ENCODE results near the gene RAB10.
A peak's percentile ranks its signal among the peaks of the same experiment; 100 is the strongest.

The RAB10 gene

DNA sequence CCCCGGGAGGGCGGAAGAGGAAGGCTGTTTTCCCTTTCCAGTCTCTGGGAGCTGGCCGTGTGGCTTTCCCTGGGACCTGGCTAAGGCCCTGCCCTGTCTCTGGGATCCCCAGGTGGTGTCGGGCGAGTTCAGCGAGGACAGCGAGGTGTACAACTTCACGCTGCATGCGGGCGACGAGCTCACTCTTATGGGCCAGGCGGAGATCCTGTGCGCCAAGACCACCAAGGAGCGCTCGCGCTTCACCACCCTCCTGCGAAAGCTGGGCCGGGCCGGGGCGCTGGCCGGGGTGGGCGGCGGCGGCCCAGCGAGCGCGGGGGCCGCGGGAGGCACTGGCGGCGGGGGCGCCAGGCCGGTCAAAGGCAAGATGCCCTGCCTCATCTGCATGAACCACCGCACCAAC is 150.2 kb downstream of the RAB10 start:
- no peak overlapping the region for H3K4me3 ChIP-seq (replicated peaks; ENCODE audit: low read depth, low read length)
- DNase-seq (ENCODE audit: extremely low read depth, insufficient read length) = no peak
- TF ChIP-seq, protein P1, sequence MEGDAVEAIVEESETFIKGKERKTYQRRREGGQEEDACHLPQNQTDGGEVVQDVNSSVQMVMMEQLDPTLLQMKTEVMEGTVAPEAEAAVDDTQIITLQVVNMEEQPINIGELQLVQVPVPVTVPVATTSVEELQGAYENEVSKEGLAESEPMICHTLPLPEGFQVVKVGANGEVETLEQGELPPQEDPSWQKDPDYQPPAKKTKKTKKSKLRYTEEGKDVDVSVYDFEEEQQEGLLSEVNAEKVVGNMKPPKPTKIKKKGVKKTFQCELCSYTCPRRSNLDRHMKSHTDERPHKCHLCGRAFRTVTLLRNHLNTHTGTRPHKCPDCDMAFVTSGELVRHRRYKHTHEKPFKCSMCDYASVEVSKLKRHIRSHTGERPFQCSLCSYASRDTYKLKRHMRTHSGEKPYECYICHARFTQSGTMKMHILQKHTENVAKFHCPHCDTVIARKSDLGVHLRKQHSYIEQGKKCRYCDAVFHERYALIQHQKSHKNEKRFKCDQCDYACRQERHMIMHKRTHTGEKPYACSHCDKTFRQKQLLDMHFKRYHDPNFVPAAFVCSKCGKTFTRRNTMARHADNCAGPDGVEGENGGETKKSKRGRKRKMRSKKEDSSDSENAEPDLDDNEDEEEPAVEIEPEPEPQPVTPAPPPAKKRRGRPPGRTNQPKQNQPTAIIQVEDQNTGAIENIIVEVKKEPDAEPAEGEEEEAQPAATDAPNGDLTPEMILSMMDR (IDR thresholded peaks at IDR 0.05; ENCODE audit: insufficient read depth, low read length, poor library complexity, severe bottlenecking) = no peak
- H3K27me3 ChIP-seq (replicated peaks; ENCODE audit: control insufficient read depth, insufficient read depth, low read length) = no peaks in the 10 kb centered on the region; the same call in none of the 2 replicates
- no peaks in the 10 kb centered on the region for H3K36me3 ChIP-seq (ENCODE audit: control insufficient read depth, insufficient read depth, low read length)

- H3K27me3 ChIP-seq (replicated peaks; ENCODE audit: control insufficient read depth, insufficient read depth, low read length) = no peaks in the 10 kb centered on the region; the same call in none of the 2 replicates
- no peaks in the 10 kb centered on the region for H3K36me3 ChIP-seq (ENCODE audit: control insufficient read depth, insufficient read depth, low read length)
- peak overlapping the region; percentile 45 for H3K4me3 ChIP-seq (replicated peaks; ENCODE audit: low read depth, low read length)
- TF ChIP-seq, protein P1 (IDR thresholded peaks at IDR 0.05; ENCODE audit: insufficient read depth, low read length, poor library complexity, severe bottlenecking) = peak; percentile 23
- peak; percentile 82 for DNase-seq (ENCODE audit: extremely low read depth, insufficient read length)
Observed at GRCh38 chr2:26184555-26185303, 150.8 kb downstream of the RAB10 start.

- Histone ChIP-seq H3K27me3 (replicated peaks; ENCODE audit: control insufficient read depth, insufficient read depth, low read length) (no peaks in the 10 kb centered on the region; the same call in none of the 2 replicates), H3K4me3 (replicated peaks; ENCODE audit: low read depth, low read length) (peak overlapping the region; percentile 45), H3K36me3 (ENCODE audit: control insufficient read depth, insufficient read depth, low read length) (no peaks in the 10 kb centered on the region)
- no peak for DNase-seq (ENCODE audit: extremely low read depth, insufficient read length)
- TF ChIP-seq, protein P1 (IDR thresholded peaks at IDR 0.05; ENCODE audit: insufficient read depth, low read length, poor library complexity, severe bottlenecking) = no peak
Observed at GRCh38 chr2:26185304-26185928, 151.5 kb downstream of the RAB10 start.

- no peak for DNase-seq (ENCODE audit: extremely low read depth, insufficient read length)
- TF ChIP-seq, protein P1 (IDR thresholded peaks at IDR 0.05; ENCODE audit: insufficient read depth, low read length, poor library complexity, severe bottlenecking) = no peak
- Histone ChIP-seq H3K4me3 (replicated peaks; ENCODE audit: low read depth, low read length) (no peak overlapping the region), H3K36me3 (ENCODE audit: control insufficient read depth, insufficient read depth, low read length) (peaks cover 5% of the 10 kb centered on the region), H3K27me3 (replicated peaks; ENCODE audit: control insufficient read depth, insufficient read depth, low read length) (no peaks in the 10 kb centered on the region; the same call in none of the 2 replicates)
Observed at GRCh38 chr2:26185954-26186770, 152.3 kb downstream of the RAB10 start.
